HG03175 (cell line): ENCODE data around the gene NXPH1.
A peak's percentile ranks its signal among the peaks of the same experiment; 100 is the strongest.

ENCODE experiments used
- ATAC-seq: cut with Tn5 transposase; IDR thresholded peaks from one replicate; pipeline ENCODE4 v1.9.1; 2021; ENCODE audit warnings: mild to moderate bottlenecking, moderate library complexity; ENCODE audit not compliant: unreplicated experiment

The NXPH1 gene

GRCh38 chr7:8435590-8436545, 2.5 kb downstream of the NXPH1 start:
- ATAC-seq = no peak

- ATAC-seq = peak; percentile 83
Measured at GRCh38 chr7:8436965-8437364, 3.6 kb downstream of the NXPH1 start.

DNA sequence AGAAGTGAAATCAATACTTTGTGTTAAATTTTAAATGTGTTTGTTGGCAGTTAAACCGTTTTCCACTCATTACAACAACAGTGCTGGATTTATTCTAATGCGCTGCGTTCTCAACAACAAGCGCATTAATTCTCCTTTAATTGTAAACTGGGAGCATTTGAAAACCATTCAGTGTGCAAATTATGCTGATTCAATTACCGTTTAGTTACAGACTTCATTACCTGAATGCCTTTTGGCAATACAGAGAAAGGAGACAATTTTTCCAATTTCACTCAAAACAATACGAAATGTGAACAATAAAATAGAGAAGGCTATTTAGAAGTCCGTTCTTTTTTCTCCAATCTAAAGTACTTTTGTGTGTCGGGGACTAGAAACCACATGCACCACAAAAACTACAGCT, 4.2 kb downstream of the NXPH1 start:
- no peak for ATAC-seq

DNA sequence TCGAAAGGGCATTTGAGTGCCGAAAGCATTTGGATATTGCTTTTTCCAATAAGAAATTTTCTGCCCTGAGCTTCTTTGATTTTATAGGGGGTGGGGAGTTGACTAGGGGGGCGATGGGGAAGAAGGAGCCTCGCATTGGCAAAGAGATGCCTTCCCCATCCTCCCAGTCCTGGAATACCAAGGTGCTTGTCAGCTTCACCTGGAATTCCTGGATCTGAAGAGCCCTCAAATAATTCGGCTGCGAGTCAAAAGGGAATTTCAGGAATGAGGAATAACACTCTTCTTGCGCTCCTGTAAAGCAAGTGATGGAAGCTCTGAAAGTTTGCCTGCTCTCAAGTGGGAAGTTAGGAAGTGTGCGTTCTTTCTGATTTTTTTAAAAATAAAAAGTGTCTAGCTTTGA, 7.3 kb downstream of the NXPH1 start:
- no peak for ATAC-seq

GRCh38 chr7:8441106-8441965, 7.9 kb downstream of the NXPH1 start:
- no peak for ATAC-seq

- no peak for ATAC-seq
Measured at GRCh38 chr7:8442051-8442813, 8.8 kb downstream of the NXPH1 start.

- ATAC-seq = peak; percentile 64
Measured at GRCh38 chr7:8442814-8443304, 9.4 kb downstream of the NXPH1 start.

DNA sequence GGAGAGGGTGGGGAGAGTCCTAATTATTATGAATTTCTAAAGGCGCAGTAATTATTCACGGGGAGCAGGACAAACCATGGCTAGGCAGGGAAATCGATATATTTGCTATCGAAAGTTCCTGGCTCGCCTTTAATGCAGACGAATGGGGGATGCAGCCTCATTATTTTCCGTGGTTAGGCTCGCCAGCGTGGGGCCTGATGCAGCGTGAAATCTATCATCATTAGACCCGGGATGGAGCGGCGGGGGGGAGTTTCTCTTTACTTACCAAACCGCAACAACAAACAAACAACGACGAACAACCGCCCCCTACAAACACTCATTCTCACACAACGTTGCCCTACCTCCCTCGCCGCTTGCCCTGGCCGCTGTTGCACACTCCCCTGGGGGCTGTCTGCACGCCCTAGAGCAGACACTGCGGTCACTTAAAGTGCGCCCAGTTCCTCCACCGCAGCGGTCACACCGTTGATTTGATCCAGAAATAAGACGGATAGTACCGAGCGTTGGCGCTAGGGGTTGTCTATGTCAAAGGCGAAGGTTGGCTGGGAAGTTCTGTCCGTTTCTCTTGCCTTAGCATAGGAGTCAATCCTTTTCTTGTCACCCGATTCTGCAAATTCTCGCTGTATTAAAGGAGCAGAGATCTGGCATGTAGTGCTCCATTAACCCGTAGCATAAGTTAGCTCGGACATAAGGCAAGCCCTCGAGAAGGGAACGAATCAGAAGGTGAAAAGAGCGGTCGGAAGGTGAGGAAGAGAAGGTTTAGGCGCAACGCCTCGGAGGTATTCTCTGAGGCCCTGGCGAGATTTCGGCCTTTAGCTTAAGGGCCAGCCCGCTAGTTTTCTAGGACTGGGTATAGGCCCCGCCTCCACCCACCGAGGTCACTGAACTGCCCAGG, 10.4 kb downstream of the NXPH1 start:
- ATAC-seq = no peak

- no peak for ATAC-seq
Measured at GRCh38 chr7:8444468-8444769, 11.0 kb downstream of the NXPH1 start.

DNA sequence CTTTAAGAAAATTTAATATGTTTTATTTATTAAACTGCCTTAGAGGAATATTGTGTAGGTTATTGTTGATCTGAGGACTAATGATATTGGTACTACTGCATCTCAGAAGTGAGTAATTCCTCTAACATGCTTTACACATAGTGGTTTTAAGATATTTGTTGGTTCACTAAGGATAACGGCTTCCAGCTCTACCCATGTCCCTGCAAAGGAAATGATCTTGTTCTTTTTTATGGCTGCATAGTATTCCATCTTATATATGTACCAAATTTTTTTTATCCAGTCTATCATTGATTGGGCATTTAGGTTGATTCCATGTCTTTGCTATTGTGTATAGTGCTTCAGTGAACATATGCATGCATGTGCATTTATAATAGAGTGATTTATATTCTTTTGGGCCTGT, 20.1 kb downstream of the NXPH1 start:
- ATAC-seq = no peak

DNA sequence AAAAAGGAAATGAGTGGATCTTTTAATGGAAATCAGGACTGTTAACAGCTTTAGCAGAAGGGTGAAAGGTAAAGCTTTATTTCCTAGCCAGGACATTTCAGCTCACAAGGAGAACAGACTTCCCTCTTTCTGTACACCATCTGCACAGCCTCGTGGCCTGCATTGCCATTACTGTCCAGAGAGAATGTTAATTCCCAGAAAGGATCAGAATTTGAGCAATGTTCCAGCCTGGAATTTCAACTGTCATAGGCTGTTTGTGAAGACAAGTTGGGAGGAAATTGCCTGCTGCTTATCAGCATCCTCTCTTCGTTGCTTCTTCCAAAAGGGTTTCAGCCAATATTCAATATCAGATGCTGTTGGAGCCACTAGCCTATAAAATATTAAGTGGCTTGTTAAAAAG, 22.0 kb downstream of the NXPH1 start:
- no peak for ATAC-seq

GRCh38 chr7:8462309-8462708, 28.9 kb downstream of the NXPH1 start:
- ATAC-seq = no peak

GRCh38 chr7:8465338-8465737, 31.9 kb downstream of the NXPH1 start:
- ATAC-seq = no peak

DNA sequence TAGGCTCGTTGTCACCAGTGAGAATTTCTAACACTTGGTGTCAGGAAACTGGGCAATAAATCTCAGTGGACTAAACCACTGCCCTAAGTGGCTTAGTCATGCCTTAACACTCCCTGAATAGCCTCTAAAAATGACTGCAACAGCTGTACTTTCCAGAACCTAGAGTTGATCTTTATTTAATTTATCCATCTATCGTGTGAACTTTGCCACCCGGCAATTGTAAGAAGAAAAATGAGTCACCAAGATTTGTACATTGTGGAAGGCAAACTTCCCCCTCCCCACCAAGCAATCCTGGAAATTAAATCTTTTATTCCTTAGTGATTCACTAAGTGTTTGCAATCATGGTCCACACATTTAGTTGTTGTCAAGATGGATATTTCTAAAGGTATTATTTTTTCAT, 47.1 kb downstream of the NXPH1 start:
- ATAC-seq = no peak

- ATAC-seq = no peak
Measured at GRCh38 chr7:8481096-8481495, 47.7 kb downstream of the NXPH1 start.

GRCh38 chr7:8481752-8482446, 48.5 kb downstream of the NXPH1 start:
- no peak for ATAC-seq

- ATAC-seq = no peak
Measured at GRCh38 chr7:8490391-8491045, 57.1 kb downstream of the NXPH1 start.

DNA sequence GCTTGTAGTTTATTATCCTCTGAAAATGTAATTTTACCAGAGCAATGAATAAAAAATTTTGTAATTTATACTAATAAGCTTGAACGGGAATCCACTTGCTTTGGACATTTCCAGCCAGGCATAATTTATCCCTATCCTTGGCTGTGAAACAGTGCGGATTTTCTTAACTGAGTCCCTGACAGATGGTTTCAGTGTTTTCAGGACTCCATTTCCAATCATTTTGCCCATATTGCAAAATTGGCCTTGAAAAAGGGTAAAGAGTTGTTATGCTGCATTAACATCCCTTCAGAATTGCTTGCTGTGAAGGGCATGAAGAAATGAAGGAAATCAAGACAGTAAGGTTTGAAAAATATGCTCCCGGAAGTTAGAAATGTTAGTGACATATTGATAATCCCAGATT, 57.7 kb downstream of the NXPH1 start:
- ATAC-seq = no peak
